GM23338 (cell line): ENCODE results near the gene ARG2. TPM values are rescaled to one million over a fixed set of nuclear protein-coding genes. Genes with fewer than 3 reads are reported as not detected.

Experiments used
- ATAC-seq: fragments of 200-7000 bp; cut with Tn5 transposase; 3 replicates; pipeline ENCODE4 v1.9.1; 2020
- DNase-seq: peaks from one replicate; pipeline ENCODE4 v3.0.0-alpha.2; 2015; ENCODE audit warnings: low spot score
- H2AFZ ChIP-seq: fragments of 200-600 bp; sonication (generic); 2 replicates; pipeline ENCODE4 v1.8.0; 2016; ENCODE audit warnings: antibody characterized with exemption, mild to moderate bottlenecking, moderate library complexity
- H3F3A ChIP-seq: fragments of 200-600 bp; sonication (generic); replicated peaks from 2 replicates; pipeline ENCODE4 v1.8.0; 2017; ENCODE audit warnings: antibody characterized with exemption, mixed run types, low read depth
- H3K27ac ChIP-seq: fragments of 200-600 bp; sonication (generic); 2 replicates; pipeline ENCODE4 v1.6.1; 2016; ENCODE audit warnings: low read depth
- H3K27me3 ChIP-seq: fragments of 200-600 bp; sonication (generic); 2 replicates; pipeline ENCODE4 v1.8.0; 2016; ENCODE audit warnings: mild to moderate bottlenecking, mixed run types, moderate library complexity; ENCODE audit not compliant: insufficient read depth
- H3K36me3 ChIP-seq: fragments of 200-600 bp; sonication (generic); 2 replicates; pipeline ENCODE4 v1.8.0; 2016; ENCODE audit warnings: mild to moderate bottlenecking; ENCODE audit not compliant: insufficient read depth
- H3K4me1 ChIP-seq: fragments of 200-600 bp; sonication (generic); 2 replicates; pipeline ENCODE4 v1.8.0; 2016; ENCODE audit warnings: mild to moderate bottlenecking, moderate library complexity; ENCODE audit not compliant: insufficient read depth
- H3K4me2 ChIP-seq: fragments of 200-600 bp; sonication (generic); 2 replicates; pipeline ENCODE4 v1.7.1; 2017; ENCODE audit warnings: mixed run types
- H3K4me3 ChIP-seq: fragments of 200-600 bp; sonication (generic); 2 replicates; pipeline ENCODE4 v1.6.1; 2016; ENCODE audit warnings: mixed run types
- H3K79me2 ChIP-seq: fragments of 200-600 bp; sonication (generic); replicated peaks from 2 replicates; pipeline ENCODE4 v1.8.0; 2017; ENCODE audit warnings: mild to moderate bottlenecking; ENCODE audit not compliant: insufficient read depth
- H3K9me2 ChIP-seq: fragments of 200-600 bp; sonication (generic); 2 replicates; pipeline ENCODE4 v1.8.0; 2017; ENCODE audit not compliant: insufficient read depth
- H4K20me1 ChIP-seq: fragments of 200-600 bp; sonication (generic); replicated peaks from 2 replicates; pipeline ENCODE4 v1.8.0; 2017; ENCODE audit warnings: mild to moderate bottlenecking; ENCODE audit not compliant: insufficient read depth
- H3K27ac Mint-ChIP-seq: 2 replicates; pipeline ENCODE4 v1.8.0; 2020; ENCODE audit warnings: inconsistent platforms, mild to moderate bottlenecking, moderate library complexity, mixed read lengths
- H3K27me3 Mint-ChIP-seq: 3 replicates; pipeline ENCODE4 v1.8.0; 2022; ENCODE audit warnings: low read depth, mild to moderate bottlenecking, moderate library complexity, mixed read lengths, inconsistent platforms; ENCODE audit not compliant: insufficient read depth, poor library complexity
- H3K36me3 Mint-ChIP-seq: 3 replicates; pipeline ENCODE4 v1.8.0; 2021; ENCODE audit warnings: low read depth, mild to moderate bottlenecking, inconsistent platforms, moderate library complexity, mixed read lengths
- H3K4me1 Mint-ChIP-seq: 3 replicates; pipeline ENCODE4 v1.8.0; 2020; ENCODE audit warnings: mild to moderate bottlenecking, inconsistent platforms, mixed read lengths
- H3K4me3 Mint-ChIP-seq: 3 replicates; pipeline ENCODE4 v1.8.0; 2021; ENCODE audit warnings: moderate library complexity, mild to moderate bottlenecking, inconsistent platforms, mixed read lengths
- H3K9me3 Mint-ChIP-seq: 3 replicates; pipeline ENCODE4 v1.8.0; 2020; ENCODE audit warnings: moderate library complexity, mild to moderate bottlenecking, inconsistent platforms, mixed read lengths
- CREB1 ChIP-seq: fragments of 250-450 bp; sonication (Bioruptor Pico); IDR thresholded peaks from 2 replicates; pipeline ENCODE4 v1.5.0; 2020; ENCODE audit warnings: low read depth, mild to moderate bottlenecking, moderate library complexity
- EZH2 ChIP-seq: fragments of 200-600 bp; sonication (generic); IDR thresholded peaks from one replicate; pipeline ENCODE4 v1.8.0; 2017; ENCODE audit warnings: antibody characterized with exemption, mild to moderate bottlenecking, low read depth; ENCODE audit not compliant: unreplicated experiment
- EZH2phosphoT487 ChIP-seq: fragments of 200-600 bp; sonication (generic); IDR thresholded peaks from one replicate; pipeline ENCODE4 v1.8.1; 2018; ENCODE audit warnings: antibody characterized with exemption; ENCODE audit not compliant: unreplicated experiment
- JUNB ChIP-seq: IDR thresholded peaks from one replicate; pipeline ENCODE4 v1.6.1; 2016; ENCODE audit warnings: antibody characterized with exemption; ENCODE audit not compliant: unreplicated experiment
- NANOG ChIP-seq: IDR thresholded peaks from 2 replicates; pipeline ENCODE4 v1.6.1; 2016; ENCODE audit warnings: antibody characterized with exemption, borderline replicate concordance
- POLR2AphosphoS5 ChIP-seq: IDR thresholded peaks from 2 replicates; pipeline ENCODE4 v1.6.1; 2016; ENCODE audit warnings: antibody characterized with exemption, low read depth
- STAT1 ChIP-seq: IDR thresholded peaks from one replicate; pipeline ENCODE4 v1.6.1; 2016; ENCODE audit warnings: antibody characterized with exemption; ENCODE audit not compliant: unreplicated experiment
- ZNF331 ChIP-seq: fragments of 250-450 bp; sonication (Bioruptor Pico); IDR thresholded peaks from 2 replicates; pipeline ENCODE4 v1.5.0; 2020; ENCODE audit warnings: low read depth, mild to moderate bottlenecking, moderate library complexity
- polyA plus RNA-seq: library from polyadenylated mRNA; unstranded; fragments of >200 nt; fragmentation: Nextera tagmentation; extraction: Ambion mirVana; gene quantifications from 2 replicates; pipeline ENCODE4 v1.2.1, GENCODE V29; 2016
- total RNA-seq: library from RNA; depleted of rRNA; stranded (reverse); fragments of >200 nt; shearing (Covaris generic); gene quantifications from 2 replicates; pipeline ENCODE4 v1.2.3, GENCODE V29; 2014
- TF ChIP-seq, protein P1 (sequence below): fragments of 250-450 bp; sonication (Bioruptor Pico); IDR thresholded peaks from 2 replicates; pipeline ENCODE4 v1.5.0; 2020; ENCODE audit warnings: mild to moderate bottlenecking, moderate library complexity
- TF ChIP-seq, protein P2 (sequence below): IDR thresholded peaks from 2 replicates; pipeline ENCODE4 v1.6.1; 2016; ENCODE audit warnings: antibody characterized with exemption

Gene ARG2
- total and polyA plus RNA-seq, 2 experiments from 2014 or later, result 42.7 to 69.4 TPM

DNA sequence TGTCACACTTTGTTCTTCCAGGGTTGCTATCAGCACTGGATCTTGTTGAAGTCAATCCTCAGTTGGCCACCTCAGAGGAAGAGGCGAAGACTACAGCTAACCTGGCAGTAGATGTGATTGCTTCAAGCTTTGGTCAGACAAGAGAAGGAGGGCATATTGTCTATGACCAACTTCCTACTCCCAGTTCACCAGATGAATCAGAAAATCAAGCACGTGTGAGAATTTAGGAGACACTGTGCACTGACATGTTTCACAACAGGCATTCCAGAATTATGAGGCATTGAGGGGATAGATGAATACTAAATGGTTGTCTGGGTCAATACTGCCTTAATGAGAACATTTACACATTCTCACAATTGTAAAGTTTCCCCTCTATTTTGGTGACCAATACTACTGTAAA, 31.0 kb downstream of the ARG2 start (continued):
- TF ChIP-seq, protein P1, sequence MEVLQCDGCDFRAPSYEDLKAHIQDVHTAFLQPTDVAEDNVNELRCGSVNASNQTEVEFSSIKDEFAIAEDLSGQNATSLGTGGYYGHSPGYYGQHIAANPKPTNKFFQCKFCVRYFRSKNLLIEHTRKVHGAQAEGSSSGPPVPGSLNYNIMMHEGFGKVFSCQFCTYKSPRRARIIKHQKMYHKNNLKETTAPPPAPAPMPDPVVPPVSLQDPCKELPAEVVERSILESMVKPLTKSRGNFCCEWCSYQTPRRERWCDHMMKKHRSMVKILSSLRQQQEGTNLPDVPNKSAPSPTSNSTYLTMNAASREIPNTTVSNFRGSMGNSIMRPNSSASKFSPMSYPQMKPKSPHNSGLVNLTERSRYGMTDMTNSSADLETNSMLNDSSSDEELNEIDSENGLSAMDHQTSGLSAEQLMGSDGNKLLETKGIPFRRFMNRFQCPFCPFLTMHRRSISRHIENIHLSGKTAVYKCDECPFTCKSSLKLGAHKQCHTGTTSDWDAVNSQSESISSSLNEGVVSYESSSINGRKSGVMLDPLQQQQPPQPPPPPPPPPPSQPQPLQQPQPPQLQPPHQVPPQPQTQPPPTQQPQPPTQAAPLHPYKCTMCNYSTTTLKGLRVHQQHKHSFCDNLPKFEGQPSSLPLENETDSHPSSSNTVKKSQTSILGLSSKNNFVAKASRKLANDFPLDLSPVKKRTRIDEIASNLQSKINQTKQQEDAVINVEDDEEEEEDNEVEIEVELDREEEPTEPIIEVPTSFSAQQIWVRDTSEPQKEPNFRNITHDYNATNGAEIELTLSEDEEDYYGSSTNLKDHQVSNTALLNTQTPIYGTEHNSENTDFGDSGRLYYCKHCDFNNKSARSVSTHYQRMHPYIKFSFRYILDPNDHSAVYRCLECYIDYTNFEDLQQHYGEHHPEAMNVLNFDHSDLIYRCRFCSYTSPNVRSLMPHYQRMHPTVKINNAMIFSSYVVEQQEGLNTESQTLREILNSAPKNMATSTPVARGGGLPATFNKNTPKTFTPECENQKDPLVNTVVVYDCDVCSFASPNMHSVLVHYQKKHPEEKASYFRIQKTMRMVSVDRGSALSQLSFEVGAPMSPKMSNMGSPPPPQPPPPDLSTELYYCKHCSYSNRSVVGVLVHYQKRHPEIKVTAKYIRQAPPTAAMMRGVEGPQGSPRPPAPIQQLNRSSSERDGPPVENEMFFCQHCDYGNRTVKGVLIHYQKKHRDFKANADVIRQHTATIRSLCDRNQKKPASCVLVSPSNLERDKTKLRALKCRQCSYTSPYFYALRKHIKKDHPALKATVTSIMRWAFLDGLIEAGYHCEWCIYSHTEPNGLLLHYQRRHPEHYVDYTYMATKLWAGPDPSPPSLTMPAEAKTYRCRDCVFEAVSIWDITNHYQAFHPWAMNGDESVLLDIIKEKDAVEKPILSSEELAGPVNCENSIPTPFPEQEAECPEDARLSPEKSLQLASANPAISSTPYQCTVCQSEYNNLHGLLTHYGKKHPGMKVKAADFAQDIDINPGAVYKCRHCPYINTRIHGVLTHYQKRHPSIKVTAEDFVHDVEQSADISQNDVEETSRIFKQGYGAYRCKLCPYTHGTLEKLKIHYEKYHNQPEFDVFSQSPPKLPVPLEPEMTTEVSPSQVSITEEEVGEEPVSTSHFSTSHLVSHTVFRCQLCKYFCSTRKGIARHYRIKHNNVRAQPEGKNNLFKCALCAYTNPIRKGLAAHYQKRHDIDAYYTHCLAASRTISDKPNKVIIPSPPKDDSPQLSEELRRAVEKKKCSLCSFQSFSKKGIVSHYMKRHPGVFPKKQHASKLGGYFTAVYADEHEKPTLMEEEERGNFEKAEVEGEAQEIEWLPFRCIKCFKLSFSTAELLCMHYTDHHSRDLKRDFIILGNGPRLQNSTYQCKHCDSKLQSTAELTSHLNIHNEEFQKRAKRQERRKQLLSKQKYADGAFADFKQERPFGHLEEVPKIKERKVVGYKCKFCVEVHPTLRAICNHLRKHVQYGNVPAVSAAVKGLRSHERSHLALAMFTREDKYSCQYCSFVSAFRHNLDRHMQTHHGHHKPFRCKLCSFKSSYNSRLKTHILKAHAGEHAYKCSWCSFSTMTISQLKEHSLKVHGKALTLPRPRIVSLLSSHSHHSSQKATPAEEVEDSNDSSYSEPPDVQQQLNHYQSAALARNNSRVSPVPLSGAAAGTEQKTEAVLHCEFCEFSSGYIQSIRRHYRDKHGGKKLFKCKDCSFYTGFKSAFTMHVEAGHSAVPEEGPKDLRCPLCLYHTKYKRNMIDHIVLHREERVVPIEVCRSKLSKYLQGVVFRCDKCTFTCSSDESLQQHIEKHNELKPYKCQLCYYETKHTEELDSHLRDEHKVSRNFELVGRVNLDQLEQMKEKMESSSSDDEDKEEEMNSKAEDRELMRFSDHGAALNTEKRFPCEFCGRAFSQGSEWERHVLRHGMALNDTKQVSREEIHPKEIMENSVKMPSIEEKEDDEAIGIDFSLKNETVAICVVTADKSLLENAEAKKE (CRISPR knock-in tag), result no peak
- TF ChIP-seq POLR2AphosphoS5 (no peak), EZH2 (no peak), CREB1 (CRISPR knock-in tag) (no peak), ZNF331 (CRISPR knock-in tag) (no peak), EZH2phosphoT487 (no peak)
- TF ChIP-seq, protein P2, sequence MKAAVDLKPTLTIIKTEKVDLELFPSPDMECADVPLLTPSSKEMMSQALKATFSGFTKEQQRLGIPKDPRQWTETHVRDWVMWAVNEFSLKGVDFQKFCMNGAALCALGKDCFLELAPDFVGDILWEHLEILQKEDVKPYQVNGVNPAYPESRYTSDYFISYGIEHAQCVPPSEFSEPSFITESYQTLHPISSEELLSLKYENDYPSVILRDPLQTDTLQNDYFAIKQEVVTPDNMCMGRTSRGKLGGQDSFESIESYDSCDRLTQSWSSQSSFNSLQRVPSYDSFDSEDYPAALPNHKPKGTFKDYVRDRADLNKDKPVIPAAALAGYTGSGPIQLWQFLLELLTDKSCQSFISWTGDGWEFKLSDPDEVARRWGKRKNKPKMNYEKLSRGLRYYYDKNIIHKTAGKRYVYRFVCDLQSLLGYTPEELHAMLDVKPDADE, result no peak

DNA sequence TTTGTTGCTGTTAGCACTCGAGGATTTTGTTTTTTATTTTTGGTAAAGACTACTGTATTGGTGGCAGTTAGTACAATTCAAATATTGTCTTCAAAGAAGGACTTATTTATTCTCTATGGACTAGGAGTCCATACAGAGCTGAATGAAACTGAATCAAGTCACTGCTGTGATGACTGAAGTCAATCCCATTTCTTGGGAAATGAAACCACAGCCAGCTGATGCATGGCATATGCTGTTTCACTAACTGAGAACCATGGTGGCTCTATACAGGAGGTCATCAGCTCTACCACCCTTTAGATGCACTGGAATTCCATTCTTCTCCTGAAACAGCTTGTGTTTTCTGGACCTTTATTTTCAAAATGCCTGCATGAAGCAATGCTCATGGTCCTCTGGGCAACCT, 32.5 kb downstream of the ARG2 start:
- no peak overlapping the region for H3K4me2 ChIP-seq
- H3K4me3 ChIP-seq, result no peak overlapping the region
- ATAC-seq, result no peak
- H3K9me3 Mint-ChIP-seq, result no peaks in the 10 kb centered on the region
- H3K36me3 Mint-ChIP-seq, result peaks cover 67% of the 10 kb centered on the region
- H3K27me3 Mint-ChIP-seq, result no peaks in the 10 kb centered on the region
- H4K20me1 ChIP-seq, result peaks cover 10% of the 10 kb centered on the region; the same call in 1 of the 2 replicates
- H3K4me1 Mint-ChIP-seq, result no peaks in the 10 kb centered on the region
- no peak overlapping the region for H3K27ac ChIP-seq
- no peak overlapping the region for H3K4me3 Mint-ChIP-seq
- H3K4me1 ChIP-seq, result no peaks in the 10 kb centered on the region
- no peak for DNase-seq
- no peaks in the 10 kb centered on the region for H3K9me2 ChIP-seq
- H2AFZ ChIP-seq, result no peak overlapping the region
- no peaks in the 10 kb centered on the region for H3K79me2 ChIP-seq
- no peak overlapping the region for H3K27ac Mint-ChIP-seq
- H3K27me3 ChIP-seq, result no peaks in the 10 kb centered on the region
- H3K36me3 ChIP-seq, result peaks cover 47% of the 10 kb centered on the region
- H3F3A ChIP-seq, result no peaks in the 10 kb centered on the region
- no peak for TF ChIP-seq NANOG
- no peak for TF ChIP-seq JUNB
- TF ChIP-seq, protein P1 (CRISPR knock-in tag), result no peak
- TF ChIP-seq STAT1, result no peak
- TF ChIP-seq POLR2AphosphoS5, result no peak
